ENCODE data around the gene LIMS3.
"Not testable (repeated sequence)": the region's sequence is repeated elsewhere in the genome, so short reads cannot be mapped to it uniquely, and the experiment has no call there.

DNA sequence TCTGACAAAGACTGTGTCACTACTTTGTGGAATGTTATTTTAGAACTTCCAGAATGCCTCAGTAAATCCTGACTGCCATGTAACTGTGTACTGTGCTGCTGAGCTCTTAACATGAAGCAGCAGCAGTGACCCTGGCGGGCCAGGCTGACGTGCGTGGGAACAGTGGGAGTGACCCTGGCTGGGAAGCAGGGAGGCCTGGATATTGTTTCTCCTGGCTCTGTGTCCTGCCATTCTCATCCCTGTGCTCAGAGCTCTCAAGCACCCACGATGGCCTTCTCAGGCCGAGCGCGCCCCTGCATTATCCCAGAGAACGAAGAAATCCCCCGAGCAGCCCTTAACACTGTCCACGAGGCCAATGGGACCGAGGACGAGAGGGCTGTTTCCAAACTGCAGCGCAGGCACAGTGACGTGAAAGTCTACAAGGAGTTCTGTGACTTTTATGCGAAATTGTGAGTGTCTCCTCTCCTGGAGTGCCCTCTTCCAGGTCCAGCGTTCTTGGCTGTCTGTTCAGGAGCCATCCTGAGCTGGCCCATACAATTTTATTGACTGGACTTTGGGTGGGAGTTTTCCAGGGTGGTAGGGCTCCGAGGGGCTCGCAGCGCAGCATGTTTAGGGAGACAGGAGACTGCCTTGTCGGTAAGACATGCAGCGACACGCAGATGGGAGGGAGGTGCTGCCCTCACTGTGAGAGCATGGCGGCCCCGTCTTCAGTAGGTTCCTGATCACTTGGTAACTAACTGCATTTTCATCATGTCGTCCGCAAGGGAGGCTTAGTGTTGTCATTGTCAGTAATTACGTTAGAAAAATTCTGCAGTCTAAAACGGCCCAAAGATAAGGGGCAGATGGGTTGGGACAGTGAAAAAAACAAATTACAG is at the start of gene LIMS3:
- TF ChIP-seq, protein P1, sequence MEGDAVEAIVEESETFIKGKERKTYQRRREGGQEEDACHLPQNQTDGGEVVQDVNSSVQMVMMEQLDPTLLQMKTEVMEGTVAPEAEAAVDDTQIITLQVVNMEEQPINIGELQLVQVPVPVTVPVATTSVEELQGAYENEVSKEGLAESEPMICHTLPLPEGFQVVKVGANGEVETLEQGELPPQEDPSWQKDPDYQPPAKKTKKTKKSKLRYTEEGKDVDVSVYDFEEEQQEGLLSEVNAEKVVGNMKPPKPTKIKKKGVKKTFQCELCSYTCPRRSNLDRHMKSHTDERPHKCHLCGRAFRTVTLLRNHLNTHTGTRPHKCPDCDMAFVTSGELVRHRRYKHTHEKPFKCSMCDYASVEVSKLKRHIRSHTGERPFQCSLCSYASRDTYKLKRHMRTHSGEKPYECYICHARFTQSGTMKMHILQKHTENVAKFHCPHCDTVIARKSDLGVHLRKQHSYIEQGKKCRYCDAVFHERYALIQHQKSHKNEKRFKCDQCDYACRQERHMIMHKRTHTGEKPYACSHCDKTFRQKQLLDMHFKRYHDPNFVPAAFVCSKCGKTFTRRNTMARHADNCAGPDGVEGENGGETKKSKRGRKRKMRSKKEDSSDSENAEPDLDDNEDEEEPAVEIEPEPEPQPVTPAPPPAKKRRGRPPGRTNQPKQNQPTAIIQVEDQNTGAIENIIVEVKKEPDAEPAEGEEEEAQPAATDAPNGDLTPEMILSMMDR (conservative IDR thresholded peaks at IDR 0.05; ENCODE audit: low read depth, low read length): not testable (repeated sequence)
- not testable (repeated sequence) for TF ChIP-seq EZH2 (IDR thresholded peaks at IDR 0.05; ENCODE audit: low read length, unreplicated experiment); EZH2phosphoT487 (IDR thresholded peaks at IDR 0.05; ENCODE audit: borderline replicate concordance, low read length)

Data from PC-3 (cell line).